HepG2 (cell line): Measurements from ENCODE around the gene GIMAP7.

ENCODE experiments used
- RBFOX2 ChIP-seq: fragments of 200-400 bp; formaldehyde crosslinking; IDR thresholded peaks from 2 replicates; pipeline ENCODE4 v1.6.1; 2017; ENCODE audit warnings: low read depth, mild to moderate bottlenecking, low read length
- TF ChIP-seq, protein P1 (sequence below): sonication (generic); formaldehyde crosslinking; IDR thresholded peaks from 2 replicates; pipeline ENCODE4 v1.4.0; 2020; ENCODE audit warnings: missing genetic modification reagents, borderline replicate concordance

DNA sequence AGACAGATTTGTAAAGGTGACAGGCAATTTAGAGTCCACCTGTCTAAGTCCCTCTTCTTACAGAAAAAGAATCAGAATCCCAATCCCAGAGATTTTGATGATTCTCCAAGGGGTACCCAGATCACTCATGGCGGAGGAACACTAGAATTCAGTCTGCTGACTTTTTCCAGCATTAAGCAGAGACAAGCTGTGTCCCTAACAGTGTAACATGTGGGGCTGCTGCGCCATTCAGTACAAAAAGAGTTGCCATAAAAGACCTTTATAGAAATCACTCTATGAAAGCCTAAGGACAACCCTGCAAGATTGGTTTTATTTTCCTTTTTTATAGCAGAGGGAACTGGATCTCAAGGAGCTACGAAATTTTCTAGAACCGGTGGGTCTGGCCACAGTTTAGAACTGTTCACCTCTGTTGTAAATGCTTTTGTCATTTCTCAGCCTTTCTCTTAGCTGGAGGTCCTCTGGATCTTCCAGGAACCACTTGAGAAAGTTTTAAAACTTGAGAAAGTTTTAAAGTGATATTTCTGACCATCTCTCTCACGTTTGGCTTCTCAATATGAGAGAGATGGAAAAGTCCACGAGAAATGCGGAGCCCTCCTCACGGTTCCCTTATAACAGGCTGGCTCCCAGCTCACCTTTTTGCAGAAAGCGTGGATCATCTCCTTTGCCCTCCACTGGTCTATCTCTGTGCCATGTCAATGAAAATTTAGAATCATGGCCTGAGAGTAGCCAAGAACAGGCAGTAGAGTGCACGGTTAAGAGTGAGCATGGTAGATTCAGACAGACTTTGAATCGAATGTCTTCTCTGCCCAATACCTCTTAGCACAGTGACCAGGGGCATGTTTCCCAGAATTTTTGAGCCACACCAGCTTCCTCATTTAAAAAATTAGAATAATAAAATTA lies 826 bp downstream of the GIMAP7 start:
- TF ChIP-seq, protein P1, sequence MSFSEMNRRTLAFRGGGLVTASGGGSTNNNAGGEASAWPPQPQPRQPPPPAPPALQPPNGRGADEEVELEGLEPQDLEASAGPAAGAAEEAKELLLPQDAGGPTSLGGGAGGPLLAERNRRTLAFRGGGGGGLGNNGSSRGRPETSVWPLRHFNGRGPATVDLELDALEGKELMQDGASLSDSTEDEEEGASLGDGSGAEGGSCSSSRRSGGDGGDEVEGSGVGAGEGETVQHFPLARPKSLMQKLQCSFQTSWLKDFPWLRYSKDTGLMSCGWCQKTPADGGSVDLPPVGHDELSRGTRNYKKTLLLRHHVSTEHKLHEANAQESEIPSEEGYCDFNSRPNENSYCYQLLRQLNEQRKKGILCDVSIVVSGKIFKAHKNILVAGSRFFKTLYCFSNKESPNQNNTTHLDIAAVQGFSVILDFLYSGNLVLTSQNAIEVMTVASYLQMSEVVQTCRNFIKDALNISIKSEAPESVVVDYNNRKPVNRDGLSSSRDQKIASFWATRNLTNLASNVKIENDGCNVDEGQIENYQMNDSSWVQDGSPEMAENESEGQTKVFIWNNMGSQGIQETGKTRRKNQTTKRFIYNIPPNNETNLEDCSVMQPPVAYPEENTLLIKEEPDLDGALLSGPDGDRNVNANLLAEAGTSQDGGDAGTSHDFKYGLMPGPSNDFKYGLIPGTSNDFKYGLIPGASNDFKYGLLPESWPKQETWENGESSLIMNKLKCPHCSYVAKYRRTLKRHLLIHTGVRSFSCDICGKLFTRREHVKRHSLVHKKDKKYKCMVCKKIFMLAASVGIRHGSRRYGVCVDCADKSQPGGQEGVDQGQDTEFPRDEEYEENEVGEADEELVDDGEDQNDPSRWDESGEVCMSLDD, result no peak
- no peak for TF ChIP-seq RBFOX2
